ENCODE data around the gene SNTG2. TPM values are rescaled to one million over a fixed set of nuclear protein-coding genes. Genes with fewer than 3 reads are reported as not detected.

SNTG2 gene
- total RNA-seq, 1 donor from 2014 or later = 2.2 TPM

GRCh38 chr2:1071650-1072049, 121.0 kb downstream of the SNTG2 start:
- ChIA-PET CTCF (interaction anchor here (1.1 kb wide), 1 partner anchor 479 kb away, joined by 3 read pairs; no protein-coding TSS in a partner anchor), POLR2A (no interaction called here)
- no peak for DNase-seq
- no peaks in the 10 kb centered on the region for H3K27me3 Mint-ChIP-seq
- no peaks in the 10 kb centered on the region for H3K36me3 Mint-ChIP-seq (ENCODE audit: low read depth)
- no peak overlapping the region for H3K27ac Mint-ChIP-seq
- no peaks in the 10 kb centered on the region for H3K4me1 Mint-ChIP-seq
- peaks cover 3% of the 10 kb centered on the region for H3K9me3 Mint-ChIP-seq
- intact Hi-C loops (cut with micrococcal nuclease) = no loop called here
- H3K4me3 Mint-ChIP-seq = no peak overlapping the region
- no peak for ATAC-seq (ENCODE audit: low read depth)
- no peak for TF ChIP-seq CTCF (IDR thresholded peaks at IDR 0.05)

- intact Hi-C loops (cut with micrococcal nuclease) = no loop called here
Observed at GRCh38 chr2:1072250-1072649, 121.6 kb downstream of the SNTG2 start.

GRCh38 chr2:1077911-1078310, 127.3 kb downstream of the SNTG2 start:
- ChIA-PET CTCF (no interaction called here), POLR2A (no interaction called here)
- no peak for DNase-seq
- intact Hi-C loops (cut with micrococcal nuclease) = no loop called here
- no peaks in the 10 kb centered on the region for H3K27me3 Mint-ChIP-seq
- H3K36me3 Mint-ChIP-seq (ENCODE audit: low read depth) = no peaks in the 10 kb centered on the region
- no peak overlapping the region for H3K4me3 Mint-ChIP-seq
- no peaks in the 10 kb centered on the region for H3K4me1 Mint-ChIP-seq
- no peak for TF ChIP-seq CTCF (IDR thresholded peaks at IDR 0.05)
- H3K27ac Mint-ChIP-seq = no peak overlapping the region
- ATAC-seq (ENCODE audit: low read depth) = no peak
- H3K9me3 Mint-ChIP-seq = no peaks in the 10 kb centered on the region

More at GRCh38 chr2:1072250-1072649, 121.6 kb downstream of the SNTG2 start:
- H3K4me1 Mint-ChIP-seq = no peaks in the 10 kb centered on the region
- H3K36me3 Mint-ChIP-seq (ENCODE audit: low read depth) = no peaks in the 10 kb centered on the region
- CTCF ChIA-PET = interaction anchor here (1.1 kb wide), 1 partner anchor 478 kb away, joined by 3 read pairs; no protein-coding TSS in a partner anchor
- no peak overlapping the region for H3K27ac Mint-ChIP-seq
- H3K4me3 Mint-ChIP-seq = no peak overlapping the region
- H3K9me3 Mint-ChIP-seq = peaks cover 3% of the 10 kb centered on the region
- TF ChIP-seq CTCF (IDR thresholded peaks at IDR 0.05) = no peak
- POLR2A ChIA-PET = no interaction called here
- ATAC-seq (ENCODE audit: low read depth) (no peak), DNase-seq (no peak)
- H3K27me3 Mint-ChIP-seq = no peaks in the 10 kb centered on the region

GRCh38 chr2:1078326-1078725, 127.7 kb downstream of the SNTG2 start:
- DNase-seq (no peak), ATAC-seq (ENCODE audit: low read depth) (no peak)
- CTCF ChIA-PET = no interaction called here
- Mint-ChIP-seq H3K36me3 (ENCODE audit: low read depth) (no peaks in the 10 kb centered on the region), H3K27me3 (no peaks in the 10 kb centered on the region), H3K9me3 (no peaks in the 10 kb centered on the region), H3K27ac (no peak overlapping the region), H3K4me1 (no peaks in the 10 kb centered on the region), H3K4me3 (no peak overlapping the region)
- intact Hi-C loops (cut with micrococcal nuclease) = no loop called here
- no peak for TF ChIP-seq CTCF (IDR thresholded peaks at IDR 0.05)
- POLR2A ChIA-PET = no interaction called here

GRCh38 chr2:1079873-1080799, 129.5 kb downstream of the SNTG2 start:
- no peaks in the 10 kb centered on the region for H3K36me3 Mint-ChIP-seq (ENCODE audit: low read depth)
- ChIA-PET POLR2A (no interaction called here), CTCF (no interaction called here)
- intact Hi-C loops (cut with micrococcal nuclease) = no loop called here
- TF ChIP-seq CTCF (IDR thresholded peaks at IDR 0.05) = no peak
- peaks cover 4% of the 10 kb centered on the region for H3K27me3 Mint-ChIP-seq
- no peak for DNase-seq
- no peaks in the 10 kb centered on the region for H3K9me3 Mint-ChIP-seq
- no peak overlapping the region for H3K4me3 Mint-ChIP-seq
- ATAC-seq (ENCODE audit: low read depth) = no peak
- H3K27ac Mint-ChIP-seq = no peak overlapping the region
- H3K4me1 Mint-ChIP-seq = no peaks in the 10 kb centered on the region
